NCI-H2171 (cell line): ENCODE results near the gene DOCK6.
A peak's percentile ranks its signal among the peaks of the same experiment; 100 is the strongest.
"Not testable (repeated sequence)": the region's sequence is repeated elsewhere in the genome, so short reads cannot be mapped to it uniquely, and the experiment has no call there.

Source experiments
- DNase-seq: peaks from one replicate; lab custom pipeline; 2025; lab: John Stamatoyannopoulos, UW

The DOCK6 gene

DNA sequence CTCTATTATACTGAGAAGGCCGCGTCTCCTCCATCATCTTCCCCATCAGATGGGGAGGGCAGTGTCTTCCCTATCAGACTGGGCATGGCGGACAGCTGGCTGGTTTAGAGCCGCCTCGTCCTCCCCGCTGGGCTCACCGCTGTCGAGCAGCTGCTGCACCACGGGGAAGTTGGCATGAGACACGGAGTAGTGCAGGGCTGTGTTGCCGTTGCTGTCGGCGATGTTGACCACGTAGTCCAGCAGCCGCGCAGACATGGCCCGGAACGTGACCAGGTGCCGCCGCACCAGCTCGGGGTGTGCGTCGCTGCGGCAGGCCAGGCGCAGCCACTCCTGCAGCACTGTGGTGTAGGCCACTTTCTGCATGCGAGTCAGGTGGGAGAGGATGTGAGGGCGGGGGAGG is 88.0 kb downstream of the DOCK6 start:
- DNase-seq = peak; percentile 44

DNA sequence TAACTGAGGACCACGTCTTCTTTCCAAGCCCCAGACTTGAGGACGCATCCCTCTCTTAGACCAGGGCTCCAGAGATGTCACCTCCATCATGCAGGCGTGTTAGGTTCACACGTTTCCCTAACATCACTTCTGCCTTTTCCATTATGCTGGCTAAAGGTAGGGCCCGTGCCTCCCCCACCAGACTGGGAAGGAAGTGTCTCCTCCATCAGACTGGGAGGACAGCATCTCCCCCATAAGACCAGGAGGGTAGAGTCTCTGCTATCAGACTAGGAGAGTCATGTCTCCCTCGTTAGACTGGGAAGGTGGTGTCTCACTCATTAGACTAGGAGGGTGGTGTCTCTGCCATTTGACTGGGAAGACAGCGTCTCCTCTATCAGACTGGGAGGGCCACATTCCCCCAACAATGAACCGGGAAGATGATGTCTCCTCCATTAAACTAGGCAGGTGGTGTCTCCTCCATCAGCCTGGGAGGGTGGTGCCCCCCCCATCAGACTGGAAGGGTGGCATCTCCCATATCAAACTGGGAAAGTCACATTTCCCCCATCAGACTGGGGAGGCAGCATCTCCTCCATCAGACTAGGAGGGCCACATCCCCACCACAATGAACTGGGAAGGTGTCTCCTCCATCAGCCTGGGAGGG is 88.7 kb downstream of the DOCK6 start:
- no peak for DNase-seq

GRCh38 chr19:11172576-11172975 is 89.7 kb downstream of the DOCK6 start:
- DNase-seq = no peak

DNA sequence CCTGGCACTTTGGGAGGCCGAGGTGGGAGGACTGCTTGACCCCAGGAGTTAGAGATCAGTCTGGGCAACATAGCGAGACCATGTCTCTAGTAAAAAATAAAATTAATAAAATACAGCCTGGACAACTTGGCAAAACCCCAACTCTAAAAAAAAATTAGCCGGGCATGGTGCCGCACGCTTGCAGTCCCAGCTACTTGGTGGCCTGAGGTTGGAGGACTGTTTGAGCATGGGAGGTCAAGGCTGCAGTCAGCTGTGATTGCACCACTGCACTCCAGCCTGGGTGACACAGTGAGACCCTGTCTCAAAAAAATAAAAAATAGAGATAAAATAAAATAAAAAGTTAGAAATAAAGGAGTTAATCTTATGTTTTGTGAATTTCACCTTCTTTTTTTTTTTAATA is 91.2 kb downstream of the DOCK6 start:
- no peak for DNase-seq

GRCh38 chr19:11169896-11170678 is 92.2 kb downstream of the DOCK6 start:
- DNase-seq = no peak

- DNase-seq = no peak
These were observed 93.8 kb downstream of the DOCK6 start for GRCh38 chr19:11168568-11168967.

- DNase-seq = no peak
These were observed 95.8 kb downstream of the DOCK6 start for GRCh38 chr19:11166281-11167142.

- DNase-seq = no peak
These were observed 96.8 kb downstream of the DOCK6 start for GRCh38 chr19:11165486-11166030.

GRCh38 chr19:11164879-11165406 is 97.4 kb downstream of the DOCK6 start:
- no peak for DNase-seq

- DNase-seq = no peak
These were observed 98.0 kb downstream of the DOCK6 start for GRCh38 chr19:11164296-11164695.

DNA sequence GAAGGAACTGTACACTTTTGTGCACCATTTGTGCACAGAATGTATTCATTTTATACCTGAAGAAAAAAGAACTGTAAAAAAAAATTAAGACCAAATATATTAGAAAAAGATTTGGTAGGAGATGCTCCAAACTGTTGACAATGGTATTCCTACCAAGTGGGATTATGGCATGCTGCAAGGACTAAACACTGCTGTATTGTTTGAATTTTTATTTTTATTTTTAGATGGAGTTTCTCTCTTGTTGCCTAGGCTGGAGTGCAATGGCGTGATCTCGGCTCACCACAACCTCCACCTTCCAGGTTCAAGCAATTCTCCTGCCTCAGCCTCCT is 101.9 kb downstream of the DOCK6 start:
- not testable (repeated sequence) for DNase-seq

GRCh38 chr19:11159598-11160439 is 102.5 kb downstream of the DOCK6 start:
- DNase-seq = no peak

DNA sequence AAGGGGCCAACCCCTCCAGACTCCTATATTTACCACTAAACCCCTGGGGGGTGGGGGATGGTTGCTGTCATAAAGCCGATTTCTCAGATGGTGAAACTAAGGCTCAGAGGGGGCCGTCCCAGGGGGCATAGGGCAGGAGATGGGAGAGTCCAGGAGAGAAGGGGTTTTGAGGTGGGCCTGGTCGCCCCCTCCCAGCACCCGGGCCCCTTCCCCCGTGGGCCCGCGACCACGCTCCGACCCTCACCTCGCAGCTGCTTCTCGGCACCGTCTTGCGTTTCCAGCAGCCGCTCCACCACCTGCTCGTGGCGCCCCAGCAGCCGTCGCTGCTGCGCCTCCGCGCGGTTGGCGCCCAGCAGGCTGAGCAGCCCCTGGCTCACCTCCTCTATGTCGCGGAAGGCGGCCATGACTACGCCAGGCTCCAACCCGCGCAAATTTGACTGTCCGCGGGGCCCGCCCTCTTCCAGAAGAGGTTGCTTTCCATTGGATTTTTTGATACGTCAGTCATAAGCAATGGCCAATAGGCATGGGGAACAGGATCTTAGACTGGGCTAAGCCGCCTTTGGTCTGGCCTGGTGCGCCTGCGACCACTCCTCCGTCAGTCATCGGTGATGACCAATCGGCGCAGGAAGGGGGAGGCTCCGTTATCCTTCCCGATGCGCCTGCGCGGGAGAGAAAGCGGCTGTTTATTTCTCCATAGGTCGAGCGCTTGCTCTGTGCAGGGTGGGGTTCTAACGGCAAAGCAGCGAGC is 106.8 kb downstream of the DOCK6 start, which contains the start of gene SPC24:
SPC24 (minus strand) TSS at position 410 of the 748 bp plus-strand sequence; CDS start at position 404, 6 bp downstream.
- DNase-seq = peak; percentile 96

DNA sequence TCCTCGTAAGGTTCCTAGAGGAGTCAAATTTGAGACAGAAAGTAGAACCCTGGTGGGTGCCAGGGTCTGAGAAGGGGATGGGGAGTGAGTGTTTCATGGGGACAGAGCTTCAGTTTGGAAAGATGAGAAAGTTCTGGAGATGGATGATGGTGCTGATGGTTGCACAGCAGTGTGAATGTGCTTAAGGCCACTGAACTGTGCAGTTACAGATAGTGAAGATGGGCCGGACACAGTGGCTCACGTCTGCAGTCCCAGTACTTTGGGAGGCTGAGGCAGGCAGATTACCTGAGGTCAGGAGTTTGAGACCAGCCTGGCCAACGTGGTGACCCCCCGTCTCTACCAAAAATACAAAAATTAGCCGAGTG is 107.7 kb downstream of the DOCK6 start:
- DNase-seq = no peak

DNA sequence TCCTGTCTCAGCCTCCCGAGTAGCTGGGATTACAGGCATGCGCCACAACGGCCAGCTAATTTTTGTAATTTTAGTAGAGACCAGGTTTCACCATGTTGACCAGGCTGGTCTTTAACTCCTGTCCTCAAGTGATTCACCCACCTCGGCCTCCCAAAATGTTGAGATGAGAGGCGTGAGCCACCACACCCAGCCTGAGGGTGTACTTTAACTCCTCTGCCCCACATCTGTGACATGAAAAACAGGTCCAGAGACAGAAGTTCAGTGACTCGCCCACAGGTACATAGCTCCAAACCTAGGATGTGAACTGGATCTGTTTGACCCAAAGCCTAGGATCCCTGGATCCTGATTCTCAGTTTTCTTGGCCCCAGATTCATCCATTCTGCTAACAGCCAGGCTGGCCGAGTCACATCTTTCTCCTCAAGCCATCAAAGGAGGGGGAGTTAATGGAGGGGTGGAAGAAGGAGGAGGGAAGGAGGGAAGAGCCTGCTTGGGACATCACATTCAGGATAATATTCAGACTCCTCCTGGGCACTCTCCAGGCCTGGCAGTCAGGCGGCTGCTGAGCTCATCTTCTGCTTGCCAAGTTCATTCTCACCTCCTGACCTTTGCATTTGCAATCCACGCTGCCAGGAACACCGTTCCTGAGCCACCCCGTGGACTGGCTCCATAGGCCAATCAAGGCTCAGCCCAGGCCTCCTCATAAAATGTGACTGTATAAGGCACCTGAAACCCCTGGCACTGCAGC is 109.8 kb downstream of the DOCK6 start:
- DNase-seq = no peak

- DNase-seq = no peak
These were observed 111.1 kb downstream of the DOCK6 start for GRCh38 chr19:11151181-11151580.
